OCI-LY3 (cell line): ENCODE measurements around the gene MAP3K3.

Experiments used
- CTCF ChIP-seq: fragments of 200-600, 300-600 bp; sonication (generic); IDR thresholded peaks from 2 replicates; pipeline ENCODE4 v1.5.1; 2014; ENCODE audit warnings: antibody characterized with exemption, low read length, low read depth
- EZH2phosphoT487 ChIP-seq: fragments of 200-600 bp; shearing (Covaris generic); IDR thresholded peaks from 2 replicates; pipeline ENCODE4 v1.6.1; 2018; ENCODE audit warnings: antibody characterized with exemption, mixed run types, low read depth

- TF ChIP-seq CTCF (no peak), EZH2phosphoT487 (no peak)
Observed at GRCh38 chr17:63709110-63709509, 86.9 kb downstream of the MAP3K3 start.
